Activated naive CD8-positive, alpha-beta T cell treated with anti-CD3 and anti-CD28 coated beads for 36 hours (primary cell): ENCODE results near the gene ATP6V1B1. TPM values are rescaled to one million over a fixed set of nuclear protein-coding genes. Genes with fewer than 3 reads are reported as not detected.
"Not testable (repeated sequence)": the region's sequence is repeated elsewhere in the genome, so short reads cannot be mapped to it uniquely, and the experiment has no call there.

Experiments
- DNase-seq: peaks from one replicate; pipeline ENCODE4 v3.0.0; 2021
- H3K27ac Mint-ChIP-seq: one replicate; pipeline ENCODE4 v1.8.0; 2022; ENCODE audit warnings: mild to moderate bottlenecking, moderate library complexity, mixed read lengths
- H3K27me3 Mint-ChIP-seq: one replicate; pipeline ENCODE4 v1.8.0; 2022; ENCODE audit warnings: mild to moderate bottlenecking, mixed read lengths
- H3K36me3 Mint-ChIP-seq: one replicate; pipeline ENCODE4 v1.8.0; 2021; ENCODE audit warnings: mild to moderate bottlenecking, mixed read lengths
- H3K4me1 Mint-ChIP-seq: one replicate; pipeline ENCODE4 v1.8.0; 2021; ENCODE audit warnings: mixed read lengths
- H3K4me3 Mint-ChIP-seq: one replicate; pipeline ENCODE4 v1.8.0; 2022; ENCODE audit warnings: mild to moderate bottlenecking, moderate library complexity, mixed read lengths
- H3K9me3 Mint-ChIP-seq: one replicate; pipeline ENCODE4 v1.8.0; 2022; ENCODE audit warnings: mixed read lengths
- total RNA-seq, 2 experiments: library from RNA; stranded (reverse); gene quantifications; one replicate each; pipeline ENCODE4 v1.2.3, GENCODE V29; 2021

ATP6V1B1 gene
- total RNA-seq, 2 experiments from 2014 or later: not detected

DNA sequence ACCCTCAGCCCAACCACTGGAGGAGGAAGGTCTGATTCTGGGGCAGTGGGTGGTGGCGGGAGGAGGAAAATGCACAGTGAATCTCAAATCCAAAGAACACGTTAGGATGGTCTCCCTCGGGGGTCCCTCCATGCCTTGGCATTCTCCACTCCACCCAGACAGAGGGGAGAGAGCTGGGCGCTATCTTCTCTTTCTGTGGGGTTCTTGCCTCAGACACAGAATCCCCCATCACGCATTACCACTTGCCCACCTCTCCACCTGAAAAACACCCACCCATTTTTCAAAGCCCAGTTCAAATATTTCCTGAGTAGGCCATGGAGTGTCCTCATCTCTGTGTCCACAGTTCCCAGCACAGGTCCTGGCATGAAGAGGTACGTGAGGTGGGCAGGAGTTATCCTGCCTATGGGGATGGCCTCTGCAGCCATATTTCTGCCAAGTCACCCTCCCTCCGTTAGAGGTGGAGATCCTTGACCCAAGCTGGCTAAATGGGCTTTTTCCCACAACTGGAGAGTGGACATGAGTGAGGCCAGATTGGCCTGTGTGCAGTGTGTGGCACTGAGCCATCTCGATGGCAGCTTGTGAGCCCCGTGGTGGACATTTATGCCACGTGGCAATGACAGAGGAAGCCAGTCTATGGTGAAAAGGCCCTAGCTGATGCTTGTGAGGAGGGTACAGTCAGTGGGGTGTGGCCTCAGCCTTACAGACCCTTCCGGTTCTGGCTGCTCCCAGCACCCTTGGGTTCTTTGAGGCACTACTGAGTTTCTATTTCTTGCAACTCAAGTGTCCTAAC is 68.5 kb downstream of the ATP6V1B1 start:
- Mint-ChIP-seq H3K4me3 (no peak overlapping the region), H3K9me3 (no peaks in the 10 kb centered on the region), H3K27ac (no peak overlapping the region), H3K36me3 (no peaks in the 10 kb centered on the region), H3K4me1 (peaks cover 14% of the 10 kb centered on the region), H3K27me3 (no peaks in the 10 kb centered on the region)
- no peak for DNase-seq

DNA sequence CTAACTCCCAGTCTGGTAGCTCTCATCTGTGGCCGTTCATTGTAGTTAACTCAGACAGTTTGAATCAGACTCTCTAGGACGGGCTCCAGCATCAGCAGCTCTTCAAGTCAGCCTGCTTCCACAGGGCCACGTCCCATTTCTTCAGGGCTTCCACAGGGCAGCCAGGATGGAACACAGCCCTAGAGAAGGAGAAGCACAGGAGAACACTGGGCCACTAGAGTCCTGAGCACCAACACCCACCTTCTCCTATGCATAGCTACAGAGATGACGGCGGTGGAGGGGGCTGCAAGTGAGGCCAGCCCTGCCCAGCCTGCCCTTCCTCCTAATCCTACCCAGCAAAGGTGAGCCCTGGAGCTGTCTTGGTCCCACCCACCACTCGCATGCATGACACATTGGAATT is 69.2 kb downstream of the ATP6V1B1 start:
- no peak for DNase-seq
- Mint-ChIP-seq H3K27me3 (peaks cover 2% of the 10 kb centered on the region), H3K27ac (no peak overlapping the region), H3K9me3 (no peaks in the 10 kb centered on the region), H3K4me3 (no peak overlapping the region), H3K36me3 (no peaks in the 10 kb centered on the region), H3K4me1 (peaks cover 12% of the 10 kb centered on the region)

DNA sequence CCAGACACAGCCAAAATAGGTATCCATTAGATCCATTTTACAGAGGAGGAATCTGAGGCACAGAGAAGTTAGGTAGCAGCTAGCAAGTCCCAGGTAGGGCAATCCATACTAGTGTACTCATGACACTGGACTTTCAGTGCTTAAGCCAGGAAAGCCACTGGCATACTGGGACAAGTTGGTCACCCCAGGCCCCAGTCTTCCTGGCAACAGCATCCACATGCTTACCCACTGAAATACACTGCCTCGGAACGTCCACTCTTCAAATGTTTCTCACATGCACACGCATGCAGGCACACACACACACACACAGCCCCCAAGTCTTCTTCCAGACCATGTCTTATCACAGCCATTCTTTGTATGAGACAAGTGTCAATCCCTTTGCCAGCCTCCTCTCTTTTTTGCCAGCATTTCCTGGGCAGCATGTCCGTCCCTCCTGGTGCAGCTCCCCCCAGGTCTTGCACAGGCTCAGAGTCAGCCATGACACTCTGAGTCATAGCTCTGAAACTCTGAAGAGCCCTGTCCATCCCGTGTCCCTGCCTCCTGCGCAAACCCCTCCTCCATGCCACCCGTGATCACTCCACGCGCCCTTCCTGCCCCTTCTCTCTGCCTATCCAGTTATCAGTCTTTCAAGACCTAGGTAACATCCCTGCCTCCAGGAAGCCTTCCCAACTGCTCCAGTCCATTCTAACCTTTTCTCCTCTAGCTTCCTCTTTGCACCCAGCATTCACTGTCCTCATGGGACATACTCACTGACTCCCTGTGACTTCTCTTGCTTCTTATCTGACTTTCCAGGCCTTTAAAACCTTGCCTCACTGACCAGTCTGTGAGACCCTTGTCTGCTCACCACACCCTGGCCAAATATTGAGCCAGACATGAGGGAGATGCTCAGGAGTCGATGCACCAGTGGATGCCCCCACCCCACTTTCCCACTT is 69.8 kb downstream of the ATP6V1B1 start:
- Mint-ChIP-seq H3K36me3 (no peaks in the 10 kb centered on the region), H3K27ac (no peak overlapping the region), H3K27me3 (peaks cover 8% of the 10 kb centered on the region), H3K4me1 (peaks cover 10% of the 10 kb centered on the region), H3K4me3 (no peak overlapping the region), H3K9me3 (no peaks in the 10 kb centered on the region)
- no peak for DNase-seq

DNA sequence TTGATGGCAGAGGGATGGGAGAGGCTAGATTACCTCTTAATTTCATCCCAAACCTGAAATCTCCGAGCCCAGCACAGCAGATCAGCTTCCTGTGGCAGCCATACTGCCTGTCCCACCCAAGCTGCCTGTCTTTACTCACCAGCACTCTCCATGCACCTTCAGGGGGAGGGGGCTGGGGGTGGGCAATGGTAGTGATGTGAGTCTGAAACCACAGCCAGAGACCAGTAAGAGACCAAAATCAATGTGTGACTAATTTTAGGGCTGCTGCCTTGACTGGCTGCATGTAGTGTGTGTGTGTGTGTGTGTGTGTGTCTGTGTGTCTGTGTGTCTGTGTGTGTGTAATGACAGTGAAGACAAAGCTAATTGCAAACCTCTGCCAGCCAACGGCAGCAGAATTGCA is 70.6 kb downstream of the ATP6V1B1 start:
- Mint-ChIP-seq H3K36me3 (no peaks in the 10 kb centered on the region), H3K4me3 (no peak overlapping the region), H3K4me1 (peaks cover 3% of the 10 kb centered on the region), H3K27me3 (peaks cover 11% of the 10 kb centered on the region), H3K27ac (no peak overlapping the region), H3K9me3 (no peaks in the 10 kb centered on the region)
- no peak for DNase-seq

DNA sequence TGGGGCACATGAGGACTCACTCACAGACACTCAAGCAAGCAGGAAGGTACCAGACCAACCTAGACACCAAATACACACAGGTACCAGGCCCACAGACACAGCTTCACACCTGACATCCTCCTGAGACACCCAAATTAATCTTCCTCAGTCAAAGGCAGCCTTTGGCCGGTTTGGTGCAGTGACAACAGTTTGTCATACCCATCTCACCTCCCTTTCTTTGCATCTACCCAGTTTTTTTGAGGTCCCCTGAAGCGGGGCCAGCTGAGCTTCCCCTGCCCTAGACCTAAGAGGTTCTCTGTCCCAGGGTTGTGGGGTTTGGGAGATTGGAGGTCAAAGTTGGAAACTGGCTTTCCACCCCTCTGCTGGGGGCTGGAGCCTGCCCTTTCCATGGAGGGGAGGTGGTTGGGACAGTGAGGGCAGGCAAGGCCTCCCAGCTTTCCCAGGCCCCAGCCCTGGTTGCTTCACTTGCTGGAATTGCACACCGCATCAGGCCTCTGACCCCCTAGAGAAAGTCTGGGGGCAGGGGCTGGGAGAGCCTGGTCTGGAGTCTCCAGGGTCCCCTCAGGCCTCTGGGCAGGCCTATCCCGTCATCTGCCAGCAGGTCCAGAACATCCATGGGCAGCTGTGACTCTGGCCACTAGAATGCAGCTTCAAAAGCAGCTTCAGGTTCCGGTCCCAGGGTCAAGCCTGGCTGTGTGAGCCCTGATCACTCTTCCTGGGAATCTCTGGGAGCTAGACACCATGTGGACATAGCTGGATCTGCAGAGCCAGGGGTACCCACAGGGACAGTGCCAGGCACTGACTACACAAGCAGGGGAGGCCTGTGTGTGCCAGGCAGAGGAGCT is 71.5 kb downstream of the ATP6V1B1 start:
- Mint-ChIP-seq H3K27ac (no peak overlapping the region), H3K4me1 (no peaks in the 10 kb centered on the region), H3K27me3 (peaks cover 14% of the 10 kb centered on the region), H3K36me3 (no peaks in the 10 kb centered on the region), H3K4me3 (no peak overlapping the region), H3K9me3 (no peaks in the 10 kb centered on the region)
- no peak for DNase-seq

DNA sequence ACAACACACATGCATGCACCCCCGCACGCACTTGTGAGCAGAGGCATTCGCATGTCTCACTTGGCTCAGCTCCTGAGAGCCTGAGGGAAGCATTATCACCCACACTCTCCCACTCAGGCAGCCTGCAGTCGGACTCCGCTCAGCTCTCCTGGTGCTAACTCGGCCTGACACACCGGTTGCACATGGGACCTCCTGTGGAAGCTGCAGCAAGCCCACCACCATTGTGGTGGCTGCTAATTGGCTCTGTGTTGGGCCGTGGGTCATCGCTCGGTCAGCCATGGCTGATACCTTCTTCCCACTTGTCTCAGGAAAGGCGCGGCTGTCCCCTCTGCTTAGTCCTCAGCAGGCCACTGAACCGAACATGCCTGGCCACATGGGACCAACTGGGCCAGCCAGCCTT is 72.6 kb downstream of the ATP6V1B1 start:
- DNase-seq: no peak
- H3K27me3 Mint-ChIP-seq: peaks cover 20% of the 10 kb centered on the region
- H3K36me3 Mint-ChIP-seq: no peaks in the 10 kb centered on the region
- no peak overlapping the region for H3K4me3 Mint-ChIP-seq
- H3K27ac Mint-ChIP-seq: no peak overlapping the region
- H3K4me1 Mint-ChIP-seq: no peaks in the 10 kb centered on the region
- H3K9me3 Mint-ChIP-seq: no peaks in the 10 kb centered on the region

DNA sequence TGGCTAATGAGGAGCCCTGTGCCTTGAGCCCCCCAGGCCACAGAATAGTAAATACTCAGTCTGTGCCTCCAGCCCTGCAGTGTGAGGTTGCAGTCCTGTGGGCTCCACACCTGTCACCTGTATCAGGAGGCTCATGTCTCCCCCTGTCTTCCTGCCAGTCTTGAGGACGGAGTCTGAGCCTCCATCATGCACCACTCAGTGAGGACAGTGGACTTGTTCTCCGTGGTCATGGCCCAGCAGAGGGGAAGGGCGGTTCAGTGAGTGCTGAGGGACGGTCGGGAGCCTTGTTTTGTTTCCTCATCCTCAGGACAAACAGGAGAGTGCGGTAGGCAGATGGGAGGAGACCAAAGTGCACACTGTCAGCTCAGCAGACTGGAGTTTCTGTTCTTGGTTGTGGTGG is 76.1 kb downstream of the ATP6V1B1 start:
- not testable (repeated sequence) for H3K4me1 Mint-ChIP-seq, H3K9me3 Mint-ChIP-seq, H3K27ac Mint-ChIP-seq, H3K36me3 Mint-ChIP-seq, H3K4me3 Mint-ChIP-seq, DNase-seq
- H3K27me3 Mint-ChIP-seq: peaks cover 23% of the 10 kb centered on the region

Other genes starting within 250 kb of the ATP6V1B1 start
- gene ADD2, start 167.7 kb upstream of the ATP6V1B1 start, total RNA-seq: 10 to 100 TPM; 33.2 to 36.1 TPM
- gene FIGLA, start 145.3 kb upstream of the ATP6V1B1 start, total RNA-seq: not detected
- gene CLEC4F, start 115.3 kb upstream of the ATP6V1B1 start, total RNA-seq: not detected
- gene CD207, start 100.1 kb upstream of the ATP6V1B1 start, total RNA-seq: not detected
- gene VAX2, start 35.3 kb upstream of the ATP6V1B1 start, total RNA-seq: not detected
- gene ANKRD53, start 42.7 kb downstream of the ATP6V1B1 start, total RNA-seq: under 1 TPM; 0.21 to 0.38 TPM
- 10 to 100 TPM; 81.6 to 87.2 TPM for gene TEX261, start 59.0 kb downstream of the ATP6V1B1 start, total RNA-seq
- 10 to 100 TPM; 55.6 to 62.1 TPM for gene NAGK, start 132.7 kb downstream of the ATP6V1B1 start, total RNA-seq
- 10 to 100 TPM; 10.6 TPM for gene MCEE, start 194.3 kb downstream of the ATP6V1B1 start, total RNA-seq
- 10 to 100 TPM; 69.5 to 74.2 TPM for gene MPHOSPH10, start 194.7 kb downstream of the ATP6V1B1 start, total RNA-seq